K562 (cell line): ENCODE measurements around the gene TMEM151A. TPM values are rescaled to one million over a fixed set of nuclear protein-coding genes. Genes with fewer than 3 reads are reported as not detected.

Experiments used
- BRD9 ChIP-seq: fragments of 450-650 bp; IDR thresholded peaks from 2 replicates; pipeline ENCODE4 v1.6.1; 2018; ENCODE audit warnings: low read depth; ENCODE audit not compliant: partially characterized antibody
- CBFB ChIP-seq: sonication (generic); formaldehyde crosslinking; IDR thresholded peaks from 2 replicates; pipeline ENCODE4 v1.4.0; 2020; ENCODE audit warnings: mild to moderate bottlenecking, missing genetic modification reagents
- CBX2 ChIP-seq: fragments of 200-600 bp; sonication (generic); IDR thresholded peaks from one replicate; pipeline ENCODE4 v1.6.1; 2012; ENCODE audit warnings: mild to moderate bottlenecking, low read length, inconsistent platforms; ENCODE audit not compliant: insufficient read depth, poor library complexity, severe bottlenecking
- CCNT2 ChIP-seq: IDR thresholded peaks from 2 replicates; pipeline ENCODE4 v1.6.1; 2011; ENCODE audit warnings: borderline replicate concordance, low read depth, mild to moderate bottlenecking, moderate library complexity, mixed read lengths, low read length; ENCODE audit not compliant: insufficient read length; ENCODE audit errors: extremely low read depth
- FOXK2 ChIP-seq, 2 experiments: fragments of 450-650 bp; IDR thresholded peaks in 1 of 2; conservative IDR thresholded peaks in 1 of 2; 2 replicates each; pipeline ENCODE4 v1.6.1; 2016; ENCODE audit warnings: low read depth in 2 of 2, mild to moderate bottlenecking in 1 of 2
- HMGN3 ChIP-seq: IDR thresholded peaks from 2 replicates; pipeline ENCODE4 v1.6.1; 2011; ENCODE audit warnings: borderline replicate concordance, low read depth, mild to moderate bottlenecking, mixed read lengths, low read length; ENCODE audit not compliant: insufficient read length; ENCODE audit errors: extremely low read depth
- HOXB6 ChIP-seq: fragments of 250-450 bp; sonication (Bioruptor Pico); IDR thresholded peaks from 2 replicates; pipeline ENCODE4 v1.5.1; 2022; ENCODE audit warnings: mild to moderate bottlenecking, borderline replicate concordance
- MTA2 ChIP-seq: fragments of 450-650 bp; IDR thresholded peaks from 2 replicates; pipeline ENCODE4 v1.6.1; 2016; ENCODE audit warnings: low read depth
- PHB2 ChIP-seq: fragments of 450-650 bp; IDR thresholded peaks from 2 replicates; pipeline ENCODE4 v1.6.1; 2017; ENCODE audit warnings: low read depth
- PURB ChIP-seq: sonication (generic); formaldehyde crosslinking; IDR thresholded peaks from 2 replicates; pipeline ENCODE4 v1.9.0; 2021; ENCODE audit warnings: low read depth, mild to moderate bottlenecking, missing genetic modification reagents
- RFX1 ChIP-seq: fragments of 450-650 bp; IDR thresholded peaks from 2 replicates; pipeline ENCODE4 v1.6.1; 2016; ENCODE audit warnings: mild to moderate bottlenecking, moderate library complexity
- SRSF3 ChIP-seq: fragments of 200-400 bp; formaldehyde crosslinking; IDR thresholded peaks from 2 replicates; pipeline ENCODE4 v1.6.1; 2016; ENCODE audit warnings: mild to moderate bottlenecking, low read length, moderate library complexity; ENCODE audit not compliant: insufficient read depth
- TRIM28 ChIP-seq: fragments of 450-650 bp; IDR thresholded peaks from 2 replicates; pipeline ENCODE4 v1.6.1; 2017
- ZNF224 ChIP-seq: sonication (generic); formaldehyde crosslinking; IDR thresholded peaks from 2 replicates; pipeline ENCODE4 v1.8.0; 2022; ENCODE audit warnings: mild to moderate bottlenecking, missing genetic modification reagents
- ZNF57 ChIP-seq: fragments of 450-650 bp; formaldehyde crosslinking; IDR thresholded peaks from 2 replicates; pipeline ENCODE4 v1.4.0; 2020; ENCODE audit warnings: mild to moderate bottlenecking, moderate library complexity
- polyA plus RNA-seq, 8 experiments: library from polyadenylated mRNA; depleted of rRNA in 4 of 8; stranded (reverse) in 5 of 8; unstranded in 3 of 8; fragments of >200 nt; fragmentation: Nextera tagmentation in 2 of 8; fragmentation: Illumina TruSeq in 1 of 8; extraction: Ambion mirVana in 2 of 8; extraction: Trizol in 1 of 8; gene quantifications; 2 replicates each; pipeline versions ENCODE4 v1.2.1 to v1.2.3, GENCODE V29; 2011 to 2014; ENCODE audit warnings: inconsistent platforms in 1 of 8, missing spikeins in 1 of 8
- total RNA-seq, 7 experiments: library from RNA; depleted of rRNA in 6 of 7; stranded (reverse); fragments of >200 nt in 6 of 7; fragmentation: Illumina TruSeq in 2 of 7; extraction: Trizol in 2 of 7; gene quantifications; 2 replicates each; pipeline versions ENCODE4 v1.2.1 to v1.2.3, GENCODE V29; 2011 to 2021; ENCODE audit warnings: low replicate concordance in 1 of 7
- TF ChIP-seq, protein P1 (sequence below): fragments of 200-600 bp; sonication (generic); IDR thresholded peaks from one replicate; pipeline ENCODE4 v1.6.1; 2012; ENCODE audit warnings: mild to moderate bottlenecking, low read depth, low read length, inconsistent platforms

Gene TMEM151A
- total and polyA plus RNA-seq, 9 of the 15 experiments (the other 6 are each of a cell fraction or from before 2014, with no cell fraction given) = not detected

DNA sequence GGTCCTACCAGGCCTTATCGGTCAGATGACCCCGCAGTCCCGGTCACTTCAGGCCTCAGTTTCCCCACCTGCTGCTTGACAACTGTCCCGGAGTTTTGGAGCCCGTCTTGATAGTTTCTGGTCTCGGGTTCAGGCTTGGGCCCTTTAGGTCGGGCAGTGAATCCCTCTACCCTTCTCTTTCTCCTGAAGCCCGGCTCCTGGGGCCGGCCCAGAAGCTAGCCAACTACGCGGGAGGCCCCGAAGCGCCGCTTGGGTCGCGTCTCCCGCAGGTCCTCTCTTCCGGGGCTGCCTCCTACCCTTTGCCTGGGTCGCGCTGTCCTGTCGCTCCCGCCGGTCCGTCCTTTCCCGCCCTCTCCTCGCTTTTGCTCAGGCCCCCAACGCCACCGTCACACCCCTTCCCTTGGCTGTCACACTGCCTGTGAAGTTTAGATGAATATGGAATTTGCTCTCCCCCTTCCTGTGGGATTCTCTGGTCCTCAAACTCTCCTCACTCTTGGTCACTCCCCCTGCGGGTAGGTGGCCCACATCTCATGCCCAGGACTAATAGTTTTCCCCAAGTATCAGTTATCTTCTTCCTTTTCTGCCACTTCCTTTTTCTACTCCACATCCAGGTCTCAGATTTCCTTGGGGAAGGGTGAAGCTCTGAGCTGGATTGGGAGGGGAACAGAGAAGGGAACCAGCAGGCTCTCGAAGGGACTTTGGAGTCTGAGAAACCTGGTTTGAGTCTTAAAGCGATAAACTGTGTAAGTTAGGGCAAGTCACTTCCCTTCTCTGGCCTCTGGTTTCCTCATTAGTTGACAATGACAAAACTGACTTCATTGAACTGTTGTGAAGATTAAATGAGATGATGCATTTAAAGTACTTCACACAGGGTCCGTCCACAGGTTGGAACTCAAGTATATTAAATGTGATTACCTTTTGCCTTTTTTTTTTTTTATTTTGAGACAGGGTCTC lies 22.5 kb upstream of the TMEM151A start (continued):
- TF ChIP-seq, protein P1, sequence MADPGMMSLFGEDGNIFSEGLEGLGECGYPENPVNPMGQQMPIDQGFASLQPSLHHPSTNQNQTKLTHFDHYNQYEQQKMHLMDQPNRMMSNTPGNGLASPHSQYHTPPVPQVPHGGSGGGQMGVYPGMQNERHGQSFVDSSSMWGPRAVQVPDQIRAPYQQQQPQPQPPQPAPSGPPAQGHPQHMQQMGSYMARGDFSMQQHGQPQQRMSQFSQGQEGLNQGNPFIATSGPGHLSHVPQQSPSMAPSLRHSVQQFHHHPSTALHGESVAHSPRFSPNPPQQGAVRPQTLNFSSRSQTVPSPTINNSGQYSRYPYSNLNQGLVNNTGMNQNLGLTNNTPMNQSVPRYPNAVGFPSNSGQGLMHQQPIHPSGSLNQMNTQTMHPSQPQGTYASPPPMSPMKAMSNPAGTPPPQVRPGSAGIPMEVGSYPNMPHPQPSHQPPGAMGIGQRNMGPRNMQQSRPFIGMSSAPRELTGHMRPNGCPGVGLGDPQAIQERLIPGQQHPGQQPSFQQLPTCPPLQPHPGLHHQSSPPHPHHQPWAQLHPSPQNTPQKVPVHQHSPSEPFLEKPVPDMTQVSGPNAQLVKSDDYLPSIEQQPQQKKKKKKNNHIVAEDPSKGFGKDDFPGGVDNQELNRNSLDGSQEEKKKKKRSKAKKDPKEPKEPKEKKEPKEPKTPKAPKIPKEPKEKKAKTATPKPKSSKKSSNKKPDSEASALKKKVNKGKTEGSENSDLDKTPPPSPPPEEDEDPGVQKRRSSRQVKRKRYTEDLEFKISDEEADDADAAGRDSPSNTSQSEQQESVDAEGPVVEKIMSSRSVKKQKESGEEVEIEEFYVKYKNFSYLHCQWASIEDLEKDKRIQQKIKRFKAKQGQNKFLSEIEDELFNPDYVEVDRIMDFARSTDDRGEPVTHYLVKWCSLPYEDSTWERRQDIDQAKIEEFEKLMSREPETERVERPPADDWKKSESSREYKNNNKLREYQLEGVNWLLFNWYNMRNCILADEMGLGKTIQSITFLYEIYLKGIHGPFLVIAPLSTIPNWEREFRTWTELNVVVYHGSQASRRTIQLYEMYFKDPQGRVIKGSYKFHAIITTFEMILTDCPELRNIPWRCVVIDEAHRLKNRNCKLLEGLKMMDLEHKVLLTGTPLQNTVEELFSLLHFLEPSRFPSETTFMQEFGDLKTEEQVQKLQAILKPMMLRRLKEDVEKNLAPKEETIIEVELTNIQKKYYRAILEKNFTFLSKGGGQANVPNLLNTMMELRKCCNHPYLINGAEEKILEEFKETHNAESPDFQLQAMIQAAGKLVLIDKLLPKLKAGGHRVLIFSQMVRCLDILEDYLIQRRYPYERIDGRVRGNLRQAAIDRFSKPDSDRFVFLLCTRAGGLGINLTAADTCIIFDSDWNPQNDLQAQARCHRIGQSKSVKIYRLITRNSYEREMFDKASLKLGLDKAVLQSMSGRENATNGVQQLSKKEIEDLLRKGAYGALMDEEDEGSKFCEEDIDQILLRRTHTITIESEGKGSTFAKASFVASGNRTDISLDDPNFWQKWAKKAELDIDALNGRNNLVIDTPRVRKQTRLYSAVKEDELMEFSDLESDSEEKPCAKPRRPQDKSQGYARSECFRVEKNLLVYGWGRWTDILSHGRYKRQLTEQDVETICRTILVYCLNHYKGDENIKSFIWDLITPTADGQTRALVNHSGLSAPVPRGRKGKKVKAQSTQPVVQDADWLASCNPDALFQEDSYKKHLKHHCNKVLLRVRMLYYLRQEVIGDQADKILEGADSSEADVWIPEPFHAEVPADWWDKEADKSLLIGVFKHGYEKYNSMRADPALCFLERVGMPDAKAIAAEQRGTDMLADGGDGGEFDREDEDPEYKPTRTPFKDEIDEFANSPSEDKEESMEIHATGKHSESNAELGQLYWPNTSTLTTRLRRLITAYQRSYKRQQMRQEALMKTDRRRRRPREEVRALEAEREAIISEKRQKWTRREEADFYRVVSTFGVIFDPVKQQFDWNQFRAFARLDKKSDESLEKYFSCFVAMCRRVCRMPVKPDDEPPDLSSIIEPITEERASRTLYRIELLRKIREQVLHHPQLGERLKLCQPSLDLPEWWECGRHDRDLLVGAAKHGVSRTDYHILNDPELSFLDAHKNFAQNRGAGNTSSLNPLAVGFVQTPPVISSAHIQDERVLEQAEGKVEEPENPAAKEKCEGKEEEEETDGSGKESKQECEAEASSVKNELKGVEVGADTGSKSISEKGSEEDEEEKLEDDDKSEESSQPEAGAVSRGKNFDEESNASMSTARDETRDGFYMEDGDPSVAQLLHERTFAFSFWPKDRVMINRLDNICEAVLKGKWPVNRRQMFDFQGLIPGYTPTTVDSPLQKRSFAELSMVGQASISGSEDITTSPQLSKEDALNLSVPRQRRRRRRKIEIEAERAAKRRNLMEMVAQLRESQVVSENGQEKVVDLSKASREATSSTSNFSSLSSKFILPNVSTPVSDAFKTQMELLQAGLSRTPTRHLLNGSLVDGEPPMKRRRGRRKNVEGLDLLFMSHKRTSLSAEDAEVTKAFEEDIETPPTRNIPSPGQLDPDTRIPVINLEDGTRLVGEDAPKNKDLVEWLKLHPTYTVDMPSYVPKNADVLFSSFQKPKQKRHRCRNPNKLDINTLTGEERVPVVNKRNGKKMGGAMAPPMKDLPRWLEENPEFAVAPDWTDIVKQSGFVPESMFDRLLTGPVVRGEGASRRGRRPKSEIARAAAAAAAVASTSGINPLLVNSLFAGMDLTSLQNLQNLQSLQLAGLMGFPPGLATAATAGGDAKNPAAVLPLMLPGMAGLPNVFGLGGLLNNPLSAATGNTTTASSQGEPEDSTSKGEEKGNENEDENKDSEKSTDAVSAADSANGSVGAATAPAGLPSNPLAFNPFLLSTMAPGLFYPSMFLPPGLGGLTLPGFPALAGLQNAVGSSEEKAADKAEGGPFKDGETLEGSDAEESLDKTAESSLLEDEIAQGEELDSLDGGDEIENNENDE = no peak
- TF ChIP-seq RFX1 (no peak), TRIM28 (no peak), CBFB (CRISPR knock-in tag) (no peak), HOXB6 (CRISPR knock-in tag) (no peak), HMGN3 (no peak), BRD9 (no peak), CBX2 (no peak), ZNF57 (no peak), ZNF224 (CRISPR knock-in tag) (no peak), CCNT2 (no peak), FOXK2 (conservative IDR thresholded peaks at IDR 0.05 in 1 of 2, IDR thresholded peaks at IDR 0.05 in 1 of 2; ENCODE audit: low read depth in 2 of 2) (no peak), PURB (CRISPR knock-in tag) (no peak), SRSF3 (no peak), MTA2 (no peak), PHB2 (no peak)
